GM21528 (cell line): ENCODE results near the gene BMP2.

ENCODE experiments used
- ATAC-seq: cut with Tn5 transposase; IDR thresholded peaks from one replicate; pipeline ENCODE4 v1.9.1; 2021; ENCODE audit warnings: mild to moderate bottlenecking, moderate library complexity; ENCODE audit not compliant: unreplicated experiment, low FRiP score

The BMP2 gene

GRCh38 chr20:6767126-6767535 lies 355 bp upstream of the BMP2 start:
- ATAC-seq: no peak

DNA sequence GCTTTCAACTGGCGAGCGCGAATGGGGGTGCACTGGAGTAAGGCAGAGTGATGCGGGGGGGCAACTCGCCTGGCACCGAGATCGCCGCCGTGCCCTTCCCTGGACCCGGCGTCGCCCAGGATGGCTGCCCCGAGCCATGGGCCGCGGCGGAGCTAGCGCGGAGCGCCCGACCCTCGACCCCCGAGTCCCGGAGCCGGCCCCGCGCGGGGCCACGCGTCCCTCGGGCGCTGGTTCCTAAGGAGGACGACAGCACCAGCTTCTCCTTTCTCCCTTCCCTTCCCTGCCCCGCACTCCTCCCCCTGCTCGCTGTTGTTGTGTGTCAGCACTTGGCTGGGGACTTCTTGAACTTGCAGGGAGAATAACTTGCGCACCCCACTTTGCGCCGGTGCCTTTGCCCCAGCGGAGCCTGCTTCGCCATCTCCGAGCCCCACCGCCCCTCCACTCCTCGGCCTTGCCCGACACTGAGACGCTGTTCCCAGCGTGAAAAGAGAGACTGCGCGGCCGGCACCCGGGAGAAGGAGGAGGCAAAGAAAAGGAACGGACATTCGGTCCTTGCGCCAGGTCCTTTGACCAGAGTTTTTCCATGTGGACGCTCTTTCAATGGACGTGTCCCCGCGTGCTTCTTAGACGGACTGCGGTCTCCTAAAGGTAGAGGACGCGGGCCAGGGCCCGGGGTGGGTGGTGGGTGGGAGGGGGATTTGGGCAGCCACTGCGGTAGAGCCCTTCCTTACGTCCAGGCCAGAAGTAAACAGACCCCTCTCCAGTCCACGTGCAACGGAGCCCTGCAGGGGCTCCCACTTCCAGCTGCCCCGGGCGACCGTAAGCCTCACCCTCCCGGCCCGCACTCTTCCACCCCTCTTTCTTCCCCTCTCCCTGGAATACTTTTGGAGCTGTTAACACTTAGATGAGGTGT lies 998 bp downstream of the BMP2 start:
- no peak for ATAC-seq

- ATAC-seq: no peak
These were observed 2.7 kb downstream of the BMP2 start for GRCh38 chr20:6769903-6770785.

GRCh38 chr20:6770786-6771100 lies 3.3 kb downstream of the BMP2 start:
- ATAC-seq: no peak

DNA sequence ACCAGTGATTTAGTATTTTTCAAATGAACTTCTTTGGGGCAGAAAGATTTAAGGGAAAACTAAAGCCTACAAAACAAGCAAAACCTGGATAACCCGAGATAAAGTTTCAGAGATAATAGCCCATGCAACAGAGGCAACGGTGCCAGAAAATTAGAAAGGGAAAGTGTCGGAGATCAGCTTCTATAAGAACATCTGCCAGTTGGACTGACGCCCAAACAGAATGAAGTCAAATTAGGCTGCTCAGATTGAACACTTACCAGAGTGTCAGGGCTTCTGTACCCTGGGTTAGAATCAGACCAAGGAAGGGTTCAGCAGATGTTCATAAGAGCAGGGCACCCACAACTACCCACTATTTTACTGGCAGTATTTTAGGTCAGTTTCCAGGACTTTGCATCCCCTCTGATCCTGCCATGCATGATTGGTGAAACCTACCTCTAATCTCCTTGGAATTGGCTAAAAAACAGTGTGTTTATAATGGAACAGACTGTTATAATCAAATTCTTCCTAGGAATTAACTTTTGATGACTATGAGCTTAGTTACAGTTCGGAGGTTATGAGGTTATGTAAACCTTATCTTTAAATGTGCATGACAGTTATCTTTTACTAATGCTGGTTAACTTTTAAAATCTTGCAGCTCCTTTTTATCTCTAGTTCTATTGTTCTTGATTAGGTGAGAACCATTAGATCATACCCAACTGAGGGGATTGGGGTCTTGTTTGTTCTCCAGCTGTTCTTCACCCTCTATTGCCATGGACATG lies 13.1 kb downstream of the BMP2 start:
- no peak for ATAC-seq

- no peak for ATAC-seq
These were observed 16.3 kb downstream of the BMP2 start for GRCh38 chr20:6783752-6784151.

GRCh38 chr20:6784210-6784631 lies 16.7 kb downstream of the BMP2 start:
- ATAC-seq: no peak

GRCh38 chr20:6784767-6785166 lies 17.3 kb downstream of the BMP2 start:
- ATAC-seq: no peak

DNA sequence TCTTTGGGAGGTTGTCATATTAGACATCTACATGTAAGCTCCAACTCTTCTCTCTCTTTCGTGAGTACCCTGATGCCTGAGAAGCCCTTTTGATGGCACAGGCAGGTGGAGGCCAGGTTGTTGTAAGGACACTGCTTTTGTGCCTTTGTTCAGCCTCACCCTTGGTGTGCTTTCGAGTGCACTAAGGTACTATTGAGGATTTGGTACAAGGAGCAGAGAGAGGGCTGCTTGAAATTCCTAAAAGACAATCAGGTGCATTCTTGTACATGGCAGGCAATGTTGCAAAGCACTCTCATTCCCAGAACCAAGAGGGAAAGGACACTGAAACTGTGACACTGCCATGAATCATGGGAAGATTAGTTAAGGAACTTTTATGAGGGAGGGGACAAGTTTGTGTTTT lies 19.1 kb downstream of the BMP2 start:
- ATAC-seq: no peak

DNA sequence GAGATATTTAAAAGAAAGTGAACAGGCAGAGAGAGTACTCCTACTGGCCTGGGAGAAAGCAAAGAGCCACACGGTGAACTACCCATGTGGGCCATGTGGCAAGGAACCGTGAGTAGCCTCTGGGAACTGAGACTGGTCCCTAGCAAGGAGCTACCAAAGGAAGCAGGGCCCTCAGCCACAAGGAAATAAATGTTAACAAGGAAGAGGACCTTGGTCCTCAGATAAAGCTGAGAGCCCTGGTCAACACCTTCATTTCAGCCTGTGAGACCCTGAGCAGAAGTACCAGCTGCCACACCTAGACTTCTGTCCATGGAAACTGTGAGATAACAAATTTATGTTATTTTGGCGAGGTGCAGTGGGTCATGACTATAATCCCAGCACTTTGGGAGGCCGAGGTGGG lies 25.3 kb downstream of the BMP2 start:
- no peak for ATAC-seq

DNA sequence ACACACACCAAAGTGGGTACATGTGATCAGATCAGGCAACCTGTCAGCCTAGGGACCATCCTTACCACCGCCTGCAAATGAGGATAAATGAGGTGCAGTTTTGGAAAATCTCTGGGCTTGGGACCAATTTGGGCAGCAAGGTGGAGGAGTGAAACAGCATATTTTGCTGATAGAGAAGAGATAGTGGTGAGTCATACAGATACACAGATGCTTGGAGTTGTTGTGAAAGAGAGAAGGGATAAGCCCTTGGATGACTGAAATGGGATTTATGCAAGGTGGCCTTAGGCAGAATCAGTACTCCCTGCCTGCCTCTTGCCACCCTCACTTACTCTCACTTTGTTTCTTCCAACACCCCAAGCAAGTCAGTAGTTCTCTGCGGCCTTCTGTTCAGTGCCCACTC lies 34.7 kb downstream of the BMP2 start:
- no peak for ATAC-seq

GRCh38 chr20:6806275-6806674 lies 38.8 kb downstream of the BMP2 start:
- no peak for ATAC-seq

- no peak for ATAC-seq
These were observed 44.0 kb downstream of the BMP2 start for GRCh38 chr20:6811262-6812035.

- ATAC-seq: no peak
These were observed 45.0 kb downstream of the BMP2 start for GRCh38 chr20:6812530-6812929.

DNA sequence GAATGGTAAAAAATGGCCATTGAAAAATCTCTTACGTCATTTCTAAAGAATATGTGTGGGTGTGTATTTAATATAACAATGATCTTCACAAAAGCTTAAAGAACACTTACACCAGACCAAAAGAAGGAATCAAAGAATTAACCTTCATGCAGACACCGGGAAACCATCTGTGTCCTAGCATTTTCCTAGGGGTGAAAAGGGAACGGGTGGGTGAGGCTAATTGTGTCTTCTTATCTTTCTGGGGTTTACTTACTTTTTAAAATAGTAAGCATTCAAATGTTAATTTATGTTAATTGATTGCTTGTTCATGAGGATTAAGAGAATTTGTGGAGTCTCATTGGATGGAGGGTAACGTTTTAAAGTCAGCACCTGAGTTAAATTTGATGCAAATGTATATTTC lies 47.5 kb downstream of the BMP2 start:
- ATAC-seq: no peak

DNA sequence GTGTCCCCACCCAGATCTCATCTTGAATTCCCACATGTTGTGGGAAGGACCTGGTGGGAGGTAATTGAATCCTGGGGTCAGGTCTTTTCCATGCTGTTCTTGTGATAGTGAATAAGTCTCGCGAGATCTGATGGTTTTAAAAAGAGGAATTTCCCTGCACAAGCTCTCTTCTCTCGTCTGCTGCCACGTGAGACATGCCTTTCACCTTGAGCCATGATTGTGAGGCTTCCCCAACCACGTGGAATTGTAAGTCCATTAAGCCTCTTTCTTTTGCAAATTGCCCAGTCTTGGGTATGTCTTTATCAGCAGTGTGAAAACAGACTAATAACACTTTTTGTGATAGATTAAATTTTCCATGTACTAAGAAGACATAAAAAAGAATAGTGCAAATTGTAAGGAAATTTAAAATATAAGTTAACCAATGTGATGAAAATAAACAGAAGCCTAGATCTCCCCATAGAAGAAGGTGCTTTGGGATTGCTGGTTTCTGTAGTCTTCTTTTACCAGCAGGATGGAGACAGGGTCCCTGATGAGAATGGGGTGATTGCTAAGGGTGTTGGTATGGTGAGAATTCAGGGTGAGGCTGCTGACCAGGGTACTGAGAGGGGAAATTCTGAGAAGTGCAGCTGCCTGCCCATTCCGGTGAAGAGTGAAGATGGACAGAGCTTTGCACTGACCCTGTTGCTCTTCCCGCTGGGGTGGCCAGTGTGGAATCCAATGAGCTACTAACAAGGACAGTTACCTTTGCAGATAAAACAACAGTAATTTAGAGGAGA lies 50.7 kb downstream of the BMP2 start:
- ATAC-seq: no peak

DNA sequence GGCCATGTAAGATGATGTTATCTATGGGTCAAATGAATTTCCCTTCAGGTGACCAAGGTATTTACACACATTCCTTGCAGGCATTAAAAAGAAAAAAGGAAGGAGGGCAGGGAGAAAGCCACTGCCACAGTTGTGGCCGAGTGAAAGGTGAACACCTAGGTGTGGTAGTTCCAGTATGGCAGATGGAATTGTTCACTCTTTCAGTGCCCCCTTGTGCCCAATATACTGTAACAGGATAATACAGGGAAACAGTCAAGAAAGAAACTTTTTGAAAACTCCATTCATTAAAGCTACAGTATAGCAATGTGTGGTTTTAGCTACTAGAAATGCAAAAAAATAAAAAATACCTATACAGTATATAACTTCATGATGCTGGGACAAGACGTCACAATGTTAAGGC lies 52.1 kb downstream of the BMP2 start:
- no peak for ATAC-seq

- ATAC-seq: no peak
These were observed 56.9 kb downstream of the BMP2 start for GRCh38 chr20:6824401-6824800.

DNA sequence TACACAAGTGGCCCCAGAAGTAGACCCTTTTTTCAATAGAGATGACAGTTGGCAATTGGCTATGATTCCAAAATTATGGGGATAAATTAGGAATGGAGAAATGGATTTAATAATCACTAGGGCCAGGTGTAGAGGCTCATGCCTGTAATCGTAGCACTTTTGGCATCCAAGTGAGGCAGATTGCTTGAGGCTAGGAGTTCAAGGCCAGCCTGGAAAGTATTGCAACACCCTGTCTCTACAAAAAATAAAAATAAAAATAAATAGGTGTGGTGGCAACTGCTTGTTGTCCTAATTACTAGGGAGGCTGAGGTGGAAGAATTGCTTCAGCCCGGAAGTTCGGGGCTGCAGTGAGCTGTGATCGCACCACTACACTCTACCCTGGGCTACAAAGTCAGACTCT lies 60.0 kb downstream of the BMP2 start:
- no peak for ATAC-seq
